NCI-H2081 (cell line): ENCODE results near the gene HUWE1.
"Not testable (repeated sequence)": the region's sequence is repeated elsewhere in the genome, so short reads cannot be mapped to it uniquely, and the experiment has no call there.

Experiments
- DNase-seq, 2 experiments: peaks; one replicate each; lab custom pipeline; 2025; lab: John Stamatoyannopoulos, UW

The HUWE1 gene

DNA sequence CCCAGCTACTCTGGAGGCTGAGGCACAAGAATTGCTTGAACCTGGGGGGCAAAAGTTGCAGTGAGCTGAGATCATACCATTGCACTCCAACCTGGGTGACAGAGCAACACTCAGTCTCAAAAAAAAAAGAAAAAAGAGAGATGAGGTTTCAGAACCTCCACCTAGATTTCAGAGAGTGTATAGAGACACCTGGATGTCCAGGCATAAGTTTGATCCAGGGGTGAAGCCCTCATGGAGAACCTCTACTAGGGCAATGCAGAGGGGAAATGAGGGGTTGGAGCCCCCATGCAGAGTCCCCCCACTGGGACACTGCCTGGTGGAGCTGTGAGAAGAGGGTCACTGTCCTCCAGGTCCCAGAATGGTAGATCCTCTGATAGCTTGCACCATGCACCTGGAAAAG, 159.5 kb downstream of the HUWE1 start:
- no peak for DNase-seq

DNA sequence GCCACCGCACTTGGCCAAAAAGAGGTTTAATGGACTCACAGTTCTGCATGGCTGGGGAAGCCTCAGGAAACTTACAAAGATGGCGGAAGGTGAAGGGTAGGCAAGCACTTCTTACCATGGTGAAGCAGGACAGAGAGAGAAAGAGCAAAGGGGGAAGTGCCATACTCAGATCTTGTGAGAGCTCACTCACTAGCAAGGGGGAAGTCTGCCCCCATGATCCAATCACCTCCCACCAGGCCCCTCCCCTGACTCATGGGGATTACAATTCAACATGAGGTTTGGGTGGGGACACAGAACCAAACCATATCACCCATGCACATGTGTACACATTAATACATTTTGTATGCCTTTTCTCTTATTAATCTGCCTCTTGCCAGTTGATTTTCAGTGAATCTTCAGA, 175.2 kb downstream of the HUWE1 start:
- DNase-seq: no peak

DNA sequence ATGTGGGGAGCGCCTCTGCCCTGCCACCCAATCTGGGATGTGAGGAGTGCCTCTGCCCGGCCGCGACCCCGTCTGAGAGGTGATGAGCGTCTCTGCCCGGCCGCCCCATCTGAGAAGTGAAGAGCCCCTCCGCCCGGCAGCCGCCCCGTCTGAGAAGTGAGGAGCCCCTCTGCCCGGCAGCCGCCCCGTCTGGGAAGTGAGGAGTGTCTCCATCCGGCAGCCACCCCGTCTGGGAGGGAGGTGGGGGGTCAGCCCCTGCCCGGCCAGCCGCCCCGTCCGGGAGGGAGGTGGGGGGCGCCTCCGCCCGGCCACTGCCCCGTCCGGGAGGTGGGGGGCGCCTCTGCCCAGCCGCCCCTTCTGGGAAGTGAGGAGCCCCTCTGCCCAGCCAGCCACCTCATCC, 182.5 kb downstream of the HUWE1 start:
- DNase-seq: not testable (repeated sequence)

DNA sequence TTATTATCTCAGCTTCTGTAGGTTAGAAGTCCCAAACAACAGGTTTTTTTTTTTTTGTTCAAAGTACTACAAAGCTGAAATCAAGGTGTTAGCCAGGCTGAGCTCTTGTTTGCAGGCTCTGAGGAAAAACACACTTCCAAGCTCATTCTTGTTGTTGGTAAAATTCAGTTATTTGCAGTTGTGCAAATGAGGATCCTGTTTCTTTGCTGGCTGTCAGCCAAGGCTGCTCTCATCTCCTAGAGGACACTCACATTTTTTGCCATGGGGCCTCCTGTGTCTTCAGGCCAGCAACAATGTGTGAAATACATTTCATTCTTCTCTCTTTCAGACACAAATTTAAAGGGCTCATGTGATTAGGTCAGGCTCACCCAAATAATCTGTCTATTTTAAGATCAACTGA, 192.1 kb downstream of the HUWE1 start:
- DNase-seq: peak in 1 of 2 experiments; percentile 44

DNA sequence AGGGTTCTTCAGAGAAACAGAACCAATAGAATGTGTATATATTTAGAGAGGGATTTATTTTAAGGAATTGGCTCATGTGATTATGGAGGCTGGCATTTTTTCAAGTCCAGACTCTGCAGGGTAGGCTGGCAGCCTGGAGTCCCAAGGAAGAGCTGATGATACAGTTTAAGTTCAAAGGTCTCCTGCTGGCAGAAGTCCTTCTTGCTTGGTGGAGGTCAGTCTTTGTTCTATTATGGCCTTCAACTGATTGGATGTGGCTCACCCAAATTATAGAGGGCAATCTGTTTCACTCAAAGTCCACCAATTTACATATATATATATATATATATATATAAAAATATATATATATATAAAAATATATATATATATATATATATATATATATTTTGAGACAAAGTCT, 200.2 kb downstream of the HUWE1 start:
- DNase-seq: no peak

DNA sequence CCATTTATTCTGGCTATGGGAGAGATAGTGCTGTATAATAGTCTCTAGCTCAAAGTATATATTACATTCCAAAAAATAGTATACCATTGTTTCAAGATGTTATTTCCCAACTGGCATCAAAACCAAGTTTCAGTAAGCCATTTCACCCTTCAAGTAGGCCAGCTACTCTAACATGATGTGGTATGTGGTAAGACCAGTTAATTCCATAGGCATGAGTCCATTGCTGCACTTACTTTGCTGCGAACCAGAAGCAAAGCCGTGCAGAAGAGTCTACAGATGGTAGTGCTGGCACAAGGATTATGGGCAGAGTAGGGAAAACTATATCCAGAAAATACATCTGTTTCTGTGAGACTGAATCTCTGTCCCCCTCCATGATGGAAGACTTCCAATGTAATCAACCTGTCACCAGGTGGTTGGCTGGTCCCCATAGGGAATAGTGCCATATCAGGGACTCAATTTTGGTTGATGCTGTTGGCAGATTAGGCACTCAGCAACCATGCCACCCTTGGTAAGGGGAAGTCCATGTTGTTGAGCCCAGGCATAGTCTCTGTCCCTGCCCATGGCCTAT, 202.6 kb downstream of the HUWE1 start:
- no peak for DNase-seq

DNA sequence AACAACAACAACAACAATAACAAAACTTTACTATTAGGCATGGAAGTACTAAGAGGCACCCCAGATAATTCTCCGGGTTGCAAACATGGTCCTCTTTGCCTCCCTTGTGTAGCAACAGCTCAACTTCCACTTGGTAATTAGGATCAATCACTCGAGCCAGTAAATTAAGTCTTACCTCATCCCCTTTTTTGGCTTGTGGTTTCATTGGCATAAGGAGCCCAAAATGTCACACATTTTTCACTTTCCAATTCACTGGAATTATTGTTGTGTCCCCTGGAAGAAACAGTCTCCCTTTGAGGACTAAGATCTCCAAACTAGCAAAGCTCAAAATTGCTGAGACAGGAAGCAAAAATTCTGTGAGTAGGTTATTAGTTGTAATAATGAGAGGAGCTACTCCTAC, 203.1 kb downstream of the HUWE1 start:
- DNase-seq: no peak
